GM12874 (cell line): ENCODE measurements around the gene ABCB7.

Experiments
- TF ChIP-seq, protein P1 (sequence below): IDR thresholded peaks from 2 replicates; pipeline ENCODE4 v1.5.1; 2011; ENCODE audit warnings: low read depth, mild to moderate bottlenecking, control low read depth, low read length, moderate library complexity; ENCODE audit not compliant: insufficient read depth

The ABCB7 gene

GRCh38 chrX:75071334-75071733 lies 84.7 kb downstream of the ABCB7 start:
- TF ChIP-seq, protein P1, sequence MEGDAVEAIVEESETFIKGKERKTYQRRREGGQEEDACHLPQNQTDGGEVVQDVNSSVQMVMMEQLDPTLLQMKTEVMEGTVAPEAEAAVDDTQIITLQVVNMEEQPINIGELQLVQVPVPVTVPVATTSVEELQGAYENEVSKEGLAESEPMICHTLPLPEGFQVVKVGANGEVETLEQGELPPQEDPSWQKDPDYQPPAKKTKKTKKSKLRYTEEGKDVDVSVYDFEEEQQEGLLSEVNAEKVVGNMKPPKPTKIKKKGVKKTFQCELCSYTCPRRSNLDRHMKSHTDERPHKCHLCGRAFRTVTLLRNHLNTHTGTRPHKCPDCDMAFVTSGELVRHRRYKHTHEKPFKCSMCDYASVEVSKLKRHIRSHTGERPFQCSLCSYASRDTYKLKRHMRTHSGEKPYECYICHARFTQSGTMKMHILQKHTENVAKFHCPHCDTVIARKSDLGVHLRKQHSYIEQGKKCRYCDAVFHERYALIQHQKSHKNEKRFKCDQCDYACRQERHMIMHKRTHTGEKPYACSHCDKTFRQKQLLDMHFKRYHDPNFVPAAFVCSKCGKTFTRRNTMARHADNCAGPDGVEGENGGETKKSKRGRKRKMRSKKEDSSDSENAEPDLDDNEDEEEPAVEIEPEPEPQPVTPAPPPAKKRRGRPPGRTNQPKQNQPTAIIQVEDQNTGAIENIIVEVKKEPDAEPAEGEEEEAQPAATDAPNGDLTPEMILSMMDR = no peak

DNA sequence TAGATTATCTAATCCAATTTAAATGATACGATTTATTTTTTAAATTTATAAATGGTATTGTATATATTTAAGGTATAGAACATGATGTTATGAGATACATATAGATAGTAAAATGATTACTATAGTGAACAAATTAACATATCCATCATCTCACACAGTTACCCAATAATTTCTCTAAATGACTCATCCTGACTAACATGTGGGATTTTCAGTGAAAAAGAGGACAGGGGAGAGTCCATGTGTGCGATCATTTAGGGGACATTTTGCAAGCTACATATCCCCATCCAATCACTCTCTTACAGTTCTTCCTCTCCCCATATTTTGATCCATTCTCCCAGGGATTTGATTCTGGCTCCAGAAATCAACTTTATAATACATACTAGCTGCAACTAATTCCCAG lies 88.2 kb downstream of the ABCB7 start:
- TF ChIP-seq, protein P1 = no peak

- TF ChIP-seq, protein P1 = no peak
Observed at GRCh38 chrX:75061701-75062100, 94.4 kb downstream of the ABCB7 start.

DNA sequence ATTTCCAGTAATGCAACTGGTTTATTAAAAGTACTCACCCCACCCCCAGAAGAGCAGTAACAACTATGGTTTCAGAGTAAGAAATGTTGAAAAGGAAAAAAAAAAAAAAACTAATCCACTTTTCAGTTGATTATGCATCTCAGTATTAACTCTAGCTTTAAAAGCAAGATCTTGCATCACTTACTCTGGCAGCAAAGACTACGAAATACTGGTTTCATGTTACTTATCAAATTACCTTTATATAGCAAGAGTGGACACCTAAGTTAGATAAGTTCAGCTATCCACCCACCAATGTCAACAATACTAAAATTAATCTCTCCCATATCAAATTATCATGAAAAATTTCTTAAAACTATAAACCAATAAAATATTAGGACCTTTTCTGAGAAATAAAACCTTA lies 105.0 kb downstream of the ABCB7 start:
- TF ChIP-seq, protein P1 = no peak

- TF ChIP-seq, protein P1 = no peak
Observed at GRCh38 chrX:75045369-75045768, 110.7 kb downstream of the ABCB7 start.

DNA sequence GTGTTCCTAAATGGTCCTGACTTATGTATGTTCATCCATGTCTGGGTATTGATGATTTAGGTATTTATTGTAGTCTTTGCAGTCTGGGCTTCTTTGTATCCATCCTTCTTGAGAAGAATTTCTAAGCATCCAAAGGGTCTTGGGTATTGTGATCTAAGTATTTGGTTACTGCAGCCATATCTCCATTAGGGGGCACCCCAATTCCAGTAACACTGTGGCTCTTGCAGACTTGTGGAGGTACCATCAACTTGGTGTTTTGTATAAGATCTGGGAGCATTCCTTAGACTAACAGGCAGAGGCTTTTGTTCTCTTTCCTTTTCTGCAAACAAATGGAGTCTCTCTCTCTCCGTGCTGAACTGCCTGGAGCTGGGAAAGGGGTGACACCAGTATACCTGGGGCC lies 117.2 kb downstream of the ABCB7 start:
- TF ChIP-seq, protein P1 = 0 out of 2 replicates have a peak, but pooled peaks have one; percentile 8
